Smooth muscle cell (in vitro differentiated cells): ENCODE measurements around the gene DUXB. TPM values are rescaled to one million over a fixed set of nuclear protein-coding genes. Genes with fewer than 3 reads are reported as not detected.

Experiments used
- DNase-seq: peaks from one replicate; lab custom pipeline; 2025; ENCODE audit not compliant: unreplicated experiment; lab: John Stamatoyannopoulos, UW
- H2AFZ ChIP-seq: fragments of 200-600 bp; sonication (generic); 2 replicates; pipeline ENCODE4 v1.6.0; 2016; ENCODE audit warnings: antibody characterized with exemption, low read depth, mild to moderate bottlenecking
- H3F3A ChIP-seq: fragments of 200-600 bp; sonication (generic); 2 replicates; pipeline ENCODE4 v1.6.0; 2017; ENCODE audit warnings: antibody characterized with exemption, low read depth
- H3K27ac ChIP-seq: fragments of 200-600 bp; sonication (generic); 2 replicates; pipeline ENCODE4 v1.5.1; 2016; ENCODE audit warnings: low read depth, mild to moderate bottlenecking
- H3K27me3 ChIP-seq: fragments of 200-600 bp; sonication (generic); 2 replicates; pipeline ENCODE4 v1.6.1; 2016; ENCODE audit warnings: low read depth, mild to moderate bottlenecking
- H3K36me3 ChIP-seq: fragments of 200-600 bp; sonication (generic); 2 replicates; pipeline ENCODE4 v1.5.1; 2016; ENCODE audit warnings: low read depth
- H3K4me1 ChIP-seq: fragments of 200-600 bp; sonication (generic); 2 replicates; pipeline ENCODE4 v1.5.1; 2016; ENCODE audit warnings: low read depth
- H3K4me2 ChIP-seq: fragments of 200-600 bp; sonication (generic); 2 replicates; pipeline ENCODE4 v1.6.0; 2016; ENCODE audit warnings: mild to moderate bottlenecking
- H3K4me3 ChIP-seq: fragments of 200-600 bp; sonication (generic); 2 replicates; pipeline ENCODE4 v1.5.1; 2016; ENCODE audit warnings: mild to moderate bottlenecking
- H3K79me2 ChIP-seq: fragments of 200-600 bp; sonication (generic); 2 replicates; pipeline ENCODE4 v1.6.0; 2016; ENCODE audit warnings: low read depth, mild to moderate bottlenecking
- H3K9ac ChIP-seq: fragments of 200-600 bp; sonication (generic); 2 replicates; pipeline ENCODE4 v1.6.0; 2016; ENCODE audit warnings: low read depth
- H3K9me3 ChIP-seq: fragments of 200-600 bp; sonication (generic); replicated peaks from 2 replicates; pipeline ENCODE4 v1.5.1; 2016; ENCODE audit warnings: low read depth
- H4K20me1 ChIP-seq: fragments of 200-600 bp; sonication (generic); 2 replicates; pipeline ENCODE4 v1.6.0; 2016; ENCODE audit warnings: low read depth
- CTCF ChIP-seq: fragments of 200-600 bp; sonication (generic); IDR thresholded peaks from 2 replicates; pipeline ENCODE4 v1.5.1; 2017; ENCODE audit warnings: borderline replicate concordance, mild to moderate bottlenecking, antibody characterized with exemption; ENCODE audit not compliant: insufficient read depth, poor library complexity, severe bottlenecking
- WGBS: methylation state at CpG from one replicate; pipeline ENCODE4 v1.1.7; 2016; ENCODE audit warnings: low lambda C conversion rate; 5-methylcytosine and 5-hydroxymethylcytosine counted together
- polyA plus RNA-seq: library from polyadenylated mRNA; unstranded; fragments of >200 nt; fragmentation: Nextera tagmentation; extraction: Ambion mirVana; gene quantifications from 2 replicates; pipeline ENCODE4 v1.2.1, GENCODE V29; 2016
- total RNA-seq: library from RNA; depleted of rRNA; stranded (reverse); fragments of >200 nt; gene quantifications from 2 replicates; pipeline ENCODE4 v1.2.3, GENCODE V29; 2014

DUXB gene
- total and polyA plus RNA-seq, 2 experiments from 2014 or later, result not detected

DNA sequence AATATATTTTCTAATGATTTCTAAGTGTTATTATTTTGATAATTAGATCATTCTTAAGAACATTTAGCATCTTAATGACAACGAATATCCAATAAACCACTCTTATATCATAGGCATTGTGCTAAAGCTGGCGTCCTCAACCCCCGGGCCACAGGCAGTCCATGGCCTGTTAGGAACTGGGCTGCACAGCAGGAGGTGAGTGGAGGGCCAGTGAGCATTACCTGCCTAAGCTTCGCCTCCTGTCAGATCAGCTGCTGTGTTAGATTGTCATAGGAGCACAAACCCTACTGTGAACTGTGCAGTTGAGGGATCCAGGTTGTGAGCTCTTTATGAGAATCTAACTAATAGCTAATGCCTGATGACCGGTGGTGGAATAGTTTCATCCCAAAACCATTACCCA lies 3.7 kb downstream of the DUXB start:
- no peaks in the 10 kb centered on the region for H3F3A ChIP-seq
- H3K4me2 ChIP-seq, result no peak overlapping the region
- H3K36me3 ChIP-seq, result no peaks in the 10 kb centered on the region
- no peak for TF ChIP-seq CTCF
- no peaks in the 10 kb centered on the region for H4K20me1 ChIP-seq
- H2AFZ ChIP-seq, result no peak overlapping the region
- 92% methylated on average over 5 of the region's 5 CpGs for WGBS
- no peak for DNase-seq
- no peaks in the 10 kb centered on the region for H3K9me3 ChIP-seq
- H3K9ac ChIP-seq, result no peak overlapping the region
- no peak overlapping the region for H3K4me3 ChIP-seq
- no peaks in the 10 kb centered on the region for H3K27me3 ChIP-seq
- no peak overlapping the region for H3K27ac ChIP-seq
- peaks cover 7% of the 10 kb centered on the region for H3K4me1 ChIP-seq
- H3K79me2 ChIP-seq, result no peaks in the 10 kb centered on the region

- no peak for TF ChIP-seq CTCF
- no peak overlapping the region for H3K4me3 ChIP-seq
- H2AFZ ChIP-seq, result no peak overlapping the region
- no peaks in the 10 kb centered on the region for H4K20me1 ChIP-seq
- no peak overlapping the region for H3K4me2 ChIP-seq
- no peaks in the 10 kb centered on the region for H3K27me3 ChIP-seq
- no peak for DNase-seq
- H3K4me1 ChIP-seq, result no peaks in the 10 kb centered on the region
- 86% methylated on average over 6 of the region's 6 CpGs for WGBS
- H3K27ac ChIP-seq, result no peak overlapping the region
- no peaks in the 10 kb centered on the region for H3K79me2 ChIP-seq
- H3K36me3 ChIP-seq, result no peaks in the 10 kb centered on the region
- H3F3A ChIP-seq, result no peaks in the 10 kb centered on the region
- no peaks in the 10 kb centered on the region for H3K9me3 ChIP-seq
- H3K9ac ChIP-seq, result no peak overlapping the region
These were observed 5.6 kb downstream of the DUXB start for GRCh38 chr16:75695708-75696107.

- Histone ChIP-seq H3K79me2 (no peaks in the 10 kb centered on the region), H3K27ac (no peak overlapping the region), H3K27me3 (no peaks in the 10 kb centered on the region), H3K9me3 (no peaks in the 10 kb centered on the region), H3K4me1 (no peaks in the 10 kb centered on the region), H3K9ac (no peak overlapping the region), H3F3A (no peaks in the 10 kb centered on the region), H4K20me1 (no peaks in the 10 kb centered on the region), H3K4me3 (no peak overlapping the region), H2AFZ (no peak overlapping the region), H3K4me2 (no peak overlapping the region), H3K36me3 (no peaks in the 10 kb centered on the region)
- no peak for TF ChIP-seq CTCF
- no peak for DNase-seq
These were observed 13.9 kb downstream of the DUXB start for GRCh38 chr16:75687361-75687760.

DNA sequence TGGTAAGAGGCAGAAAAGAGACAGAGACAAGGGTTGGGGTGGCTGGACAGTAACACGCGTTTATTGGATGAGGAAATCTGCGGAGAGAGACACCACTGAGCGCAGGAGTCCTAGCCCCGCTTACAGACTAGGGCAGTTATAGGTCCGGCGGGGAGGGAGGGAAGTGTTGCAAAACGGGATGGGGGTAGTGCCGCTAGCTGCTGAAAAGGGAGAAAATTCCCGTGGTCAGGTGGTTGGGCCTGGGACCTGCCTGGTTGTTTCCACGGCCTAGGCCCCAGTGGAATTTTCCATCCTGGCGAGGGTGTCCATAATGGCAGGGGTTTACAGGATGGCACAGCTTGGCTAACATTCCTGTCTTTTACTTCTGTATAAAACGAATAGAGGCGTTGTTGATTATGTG lies 19.0 kb downstream of the DUXB start:
- Histone ChIP-seq H3K4me3 (no peak overlapping the region), H3F3A (no peaks in the 10 kb centered on the region), H3K27ac (no peak overlapping the region), H4K20me1 (no peaks in the 10 kb centered on the region), H2AFZ (no peak overlapping the region), H3K9ac (no peak overlapping the region), H3K4me1 (no peaks in the 10 kb centered on the region), H3K9me3 (no peaks in the 10 kb centered on the region), H3K36me3 (no peaks in the 10 kb centered on the region), H3K79me2 (no peaks in the 10 kb centered on the region), H3K27me3 (no peaks in the 10 kb centered on the region), H3K4me2 (no peak overlapping the region)
- 84% methylated on average over 14 of the region's 14 CpGs for WGBS
- no peak for TF ChIP-seq CTCF
- no peak for DNase-seq
